GM19351 (cell line): ENCODE data around the gene NGRN.

Experiments used
- ATAC-seq: cut with Tn5 transposase; IDR thresholded peaks from one replicate; pipeline ENCODE4 v1.9.1; 2021; ENCODE audit warnings: mild to moderate bottlenecking, moderate library complexity; ENCODE audit not compliant: unreplicated experiment

Gene NGRN

DNA sequence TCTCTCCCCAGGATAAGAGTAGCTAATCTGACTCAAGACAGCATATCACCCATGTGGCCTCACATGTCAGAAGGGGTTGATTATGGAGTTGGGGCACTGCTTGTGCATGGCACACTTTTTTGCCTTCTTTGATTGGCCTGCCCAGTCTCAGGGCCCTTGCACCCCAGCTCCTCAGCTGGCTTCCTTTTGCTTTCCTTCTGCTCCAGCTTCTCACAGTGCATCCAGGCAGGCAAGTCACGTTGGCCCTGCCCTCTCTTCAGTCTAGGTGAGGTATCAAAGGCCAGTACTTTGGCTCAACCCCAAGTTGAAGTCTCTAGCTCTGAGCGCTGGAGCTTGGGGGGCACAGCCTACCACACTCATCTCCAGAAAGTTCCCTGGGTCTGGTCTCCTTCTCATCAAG is 42.2 kb downstream of the NGRN start:
- no peak for ATAC-seq

DNA sequence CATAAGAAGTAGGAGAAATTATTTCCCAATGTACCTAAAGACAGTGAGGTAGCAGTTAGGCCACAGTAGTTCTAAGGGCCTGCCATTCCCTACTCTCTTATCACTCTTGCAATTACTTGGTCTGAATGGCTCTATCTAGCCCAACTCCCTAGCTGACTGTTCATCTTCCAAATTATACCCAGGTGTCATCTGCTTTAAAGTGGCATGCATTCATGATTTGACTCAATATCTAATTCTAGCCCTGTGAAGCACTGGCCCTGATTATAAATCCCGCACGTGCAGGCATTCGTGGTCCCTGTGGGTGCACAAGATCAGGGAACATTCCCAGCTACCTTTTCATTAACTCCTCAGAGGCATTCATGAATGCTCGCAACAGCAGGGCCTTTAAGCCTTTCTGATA is 43.5 kb downstream of the NGRN start:
- ATAC-seq: no peak

DNA sequence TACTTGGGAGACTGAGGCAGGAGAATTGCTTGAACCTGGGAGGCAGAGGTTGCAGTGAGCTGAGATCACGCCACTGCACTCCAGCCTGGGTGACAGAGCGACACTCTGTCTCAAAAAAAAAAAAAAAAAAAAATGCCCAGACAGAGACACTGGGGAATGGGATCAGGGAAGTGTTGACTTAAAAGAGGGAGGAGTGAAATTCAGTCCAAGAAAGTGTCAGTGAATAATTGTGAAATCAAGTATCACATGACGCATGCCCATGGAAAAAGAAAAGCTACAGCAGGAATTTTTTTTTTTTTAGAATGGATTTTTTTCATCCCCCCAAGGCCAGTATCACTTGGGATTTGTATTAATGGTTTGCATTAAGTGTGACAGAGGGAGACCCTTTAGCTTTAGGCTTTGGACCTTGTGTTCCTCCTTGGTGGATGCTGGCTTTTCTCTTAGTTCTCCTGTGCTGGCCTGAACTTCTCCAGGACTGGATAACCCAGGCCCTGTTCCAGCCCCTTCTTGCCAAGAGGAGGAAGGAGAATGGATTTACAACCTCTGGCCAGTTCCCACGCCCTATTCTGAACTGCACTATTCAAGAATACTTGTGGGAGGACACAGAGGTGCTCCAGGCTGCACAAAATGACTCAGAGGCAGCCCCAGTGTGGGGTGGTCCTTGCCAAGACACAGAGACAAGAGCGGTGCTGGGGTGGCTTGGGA is 50.0 kb downstream of the NGRN start:
- no peak for ATAC-seq

DNA sequence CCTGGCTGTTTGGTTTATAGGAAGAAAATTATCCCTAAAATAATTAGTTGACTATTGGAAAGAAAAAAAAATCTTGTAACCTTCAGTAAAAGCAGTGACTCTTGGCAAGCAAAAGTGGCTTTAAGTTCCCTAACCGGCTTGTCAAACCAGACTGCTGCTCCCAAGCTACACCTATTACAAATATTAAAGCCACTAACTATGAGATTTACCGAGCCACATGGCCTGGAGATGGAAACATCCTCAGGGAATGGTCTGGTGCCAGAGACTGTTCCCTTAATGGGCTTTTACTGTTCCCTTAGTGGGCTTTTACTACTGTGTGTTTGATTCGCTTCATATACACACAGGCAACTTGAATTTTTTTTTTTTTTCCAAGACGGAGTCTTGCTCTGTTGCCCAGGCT is 50.7 kb downstream of the NGRN start:
- no peak for ATAC-seq

DNA sequence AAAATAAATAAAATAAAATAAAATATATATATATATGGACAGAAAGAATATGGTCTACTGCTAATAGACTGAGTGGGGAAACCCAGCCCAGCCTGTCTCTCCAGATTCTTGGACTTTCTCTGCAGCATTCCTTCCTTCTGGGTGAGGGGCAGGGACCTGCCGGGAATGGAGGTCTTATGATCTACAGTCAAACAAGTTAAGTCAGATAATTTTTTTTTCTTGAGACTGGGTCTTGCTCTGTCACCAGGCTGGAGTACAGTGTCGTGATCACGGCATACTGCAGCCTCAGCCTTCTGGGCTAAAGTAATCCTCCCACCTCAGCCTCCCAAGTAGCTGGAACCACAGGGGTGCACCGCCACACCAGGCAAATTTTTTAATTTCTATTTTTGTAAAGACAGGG is 53.1 kb downstream of the NGRN start:
- no peak for ATAC-seq

- peak; percentile 85 for ATAC-seq
Observed at GRCh38 chr15:90320062-90320884, 54.8 kb downstream of the NGRN start.

GRCh38 chr15:90320885-90321278 is 55.4 kb downstream of the NGRN start:
- ATAC-seq: no peak
